Activated CD4-positive, alpha-beta T cell treated with anti-CD3 and anti-CD28 coated beads for 4 hours (primary cell): ENCODE results near the gene HNRNPH3.
"Not testable (repeated sequence)": the region's sequence is repeated elsewhere in the genome, so short reads cannot be mapped to it uniquely, and the experiment has no call there.

Experiments
- DNase-seq, 2 donors: peaks; one replicate each; pipeline ENCODE4 v3.0.0-alpha.2; 2020

Gene HNRNPH3

GRCh38 chr10:68331455-68332258 is at the start of gene HNRNPH3:
HNRNPH3 (plus strand) TSS chr10:68332064; CDS start chr10:68337222, 5,158 bp downstream.
- DNase-seq = peak; percentile 99

- no peak for DNase-seq
These were observed 47.5 kb upstream of the HNRNPH3 start for GRCh38 chr10:68284062-68285001.

- DNase-seq = no peak
These were observed 43.1 kb upstream of the HNRNPH3 start for GRCh38 chr10:68288717-68289116.

- no peak for DNase-seq
These were observed 41.1 kb upstream of the HNRNPH3 start for GRCh38 chr10:68290736-68291135.

GRCh38 chr10:68296843-68297663 is 34.8 kb upstream of the HNRNPH3 start:
- DNase-seq = no peak

GRCh38 chr10:68301301-68301700 is 30.6 kb upstream of the HNRNPH3 start:
- no peak for DNase-seq

GRCh38 chr10:68301790-68302502 is 29.9 kb upstream of the HNRNPH3 start:
- no peak for DNase-seq

GRCh38 chr10:68302503-68302823 is 29.4 kb upstream of the HNRNPH3 start:
- no peak for DNase-seq

GRCh38 chr10:68302871-68303270 is 29.0 kb upstream of the HNRNPH3 start:
- DNase-seq = no peak

GRCh38 chr10:68303849-68304412 is 27.9 kb upstream of the HNRNPH3 start:
- DNase-seq = no peak

- no peak for DNase-seq
These were observed 26.0 kb upstream of the HNRNPH3 start for GRCh38 chr10:68305854-68306253.

GRCh38 chr10:68310531-68310930 is 21.3 kb upstream of the HNRNPH3 start:
- DNase-seq = no peak

- DNase-seq = not testable (repeated sequence)
These were observed 16.9 kb upstream of the HNRNPH3 start for GRCh38 chr10:68314930-68315329.

- no peak for DNase-seq
These were observed 16.3 kb upstream of the HNRNPH3 start for GRCh38 chr10:68315582-68315981.

GRCh38 chr10:68318331-68319059 is 13.4 kb upstream of the HNRNPH3 start:
- DNase-seq = no peak

- not testable (repeated sequence) for DNase-seq
These were observed 7.5 kb upstream of the HNRNPH3 start for GRCh38 chr10:68324396-68324795.

- DNase-seq = no peak
These were observed 3.7 kb upstream of the HNRNPH3 start for GRCh38 chr10:68327889-68328786.

GRCh38 chr10:68329506-68329861 is 2.4 kb upstream of the HNRNPH3 start:
- DNase-seq = no peak

GRCh38 chr10:68330852-68331454 is 911 bp upstream of the HNRNPH3 start:
- DNase-seq = peak; percentile 16 to 22
